Measurements from ENCODE around the gene MCTP1.

GRCh38 chr5:95304711-95305110 lies 19.8 kb upstream of the MCTP1 start:
- TF ChIP-seq CTCF (IDR thresholded peaks at IDR 0.05; ENCODE audit: low read depth, low read length, poor library complexity, severe bottlenecking) (no peak), EZH2phosphoT487 (IDR thresholded peaks at IDR 0.05; ENCODE audit: borderline replicate concordance, low read length) (no peak)
